Smooth muscle cell (in vitro differentiated cells): ENCODE results near the gene SPEN. TPM values are rescaled to one million over a fixed set of nuclear protein-coding genes. Genes with fewer than 3 reads are reported as not detected.

Source experiments
- DNase-seq: peaks from one replicate; lab custom pipeline; 2025; ENCODE audit not compliant: unreplicated experiment; lab: John Stamatoyannopoulos, UW
- H2AFZ ChIP-seq: fragments of 200-600 bp; sonication (generic); 2 replicates; pipeline ENCODE4 v1.6.0; 2016; ENCODE audit warnings: antibody characterized with exemption, low read depth, mild to moderate bottlenecking
- H3F3A ChIP-seq: fragments of 200-600 bp; sonication (generic); 2 replicates; pipeline ENCODE4 v1.6.0; 2017; ENCODE audit warnings: antibody characterized with exemption, low read depth
- H3K27ac ChIP-seq: fragments of 200-600 bp; sonication (generic); 2 replicates; pipeline ENCODE4 v1.5.1; 2016; ENCODE audit warnings: low read depth, mild to moderate bottlenecking
- H3K27me3 ChIP-seq: fragments of 200-600 bp; sonication (generic); 2 replicates; pipeline ENCODE4 v1.6.1; 2016; ENCODE audit warnings: low read depth, mild to moderate bottlenecking
- H3K36me3 ChIP-seq: fragments of 200-600 bp; sonication (generic); 2 replicates; pipeline ENCODE4 v1.5.1; 2016; ENCODE audit warnings: low read depth
- H3K4me1 ChIP-seq: fragments of 200-600 bp; sonication (generic); 2 replicates; pipeline ENCODE4 v1.5.1; 2016; ENCODE audit warnings: low read depth
- H3K4me2 ChIP-seq: fragments of 200-600 bp; sonication (generic); 2 replicates; pipeline ENCODE4 v1.6.0; 2016; ENCODE audit warnings: mild to moderate bottlenecking
- H3K4me3 ChIP-seq: fragments of 200-600 bp; sonication (generic); 2 replicates; pipeline ENCODE4 v1.5.1; 2016; ENCODE audit warnings: mild to moderate bottlenecking
- H3K79me2 ChIP-seq: fragments of 200-600 bp; sonication (generic); 2 replicates; pipeline ENCODE4 v1.6.0; 2016; ENCODE audit warnings: low read depth, mild to moderate bottlenecking
- H3K9ac ChIP-seq: fragments of 200-600 bp; sonication (generic); 2 replicates; pipeline ENCODE4 v1.6.0; 2016; ENCODE audit warnings: low read depth
- H3K9me3 ChIP-seq: fragments of 200-600 bp; sonication (generic); replicated peaks from 2 replicates; pipeline ENCODE4 v1.5.1; 2016; ENCODE audit warnings: low read depth
- H4K20me1 ChIP-seq: fragments of 200-600 bp; sonication (generic); 2 replicates; pipeline ENCODE4 v1.6.0; 2016; ENCODE audit warnings: low read depth
- CTCF ChIP-seq: fragments of 200-600 bp; sonication (generic); IDR thresholded peaks from 2 replicates; pipeline ENCODE4 v1.5.1; 2017; ENCODE audit warnings: borderline replicate concordance, mild to moderate bottlenecking, antibody characterized with exemption; ENCODE audit not compliant: insufficient read depth, poor library complexity, severe bottlenecking
- WGBS: methylation state at CpG from one replicate; pipeline ENCODE4 v1.1.7; 2016; ENCODE audit warnings: low lambda C conversion rate; 5-methylcytosine and 5-hydroxymethylcytosine counted together
- polyA plus RNA-seq: library from polyadenylated mRNA; unstranded; fragments of >200 nt; fragmentation: Nextera tagmentation; extraction: Ambion mirVana; gene quantifications from 2 replicates; pipeline ENCODE4 v1.2.1, GENCODE V29; 2016
- total RNA-seq: library from RNA; depleted of rRNA; stranded (reverse); fragments of >200 nt; gene quantifications from 2 replicates; pipeline ENCODE4 v1.2.3, GENCODE V29; 2014

The SPEN gene
- total and polyA plus RNA-seq, 2 experiments from 2014 or later, result 10.6 to 28.7 TPM

GRCh38 chr1:15963968-15964648 lies 116.6 kb downstream of the SPEN start:
- H3K4me1 ChIP-seq, result peaks cover 15% of the 10 kb centered on the region
- no peak overlapping the region for H3K4me3 ChIP-seq
- peaks cover 79% of the 10 kb centered on the region for H3K79me2 ChIP-seq
- peaks cover 92% of the 10 kb centered on the region for H4K20me1 ChIP-seq
- no peak overlapping the region for H2AFZ ChIP-seq
- no peaks in the 10 kb centered on the region for H3K36me3 ChIP-seq
- DNase-seq, result no peak
- no peak for TF ChIP-seq CTCF
- H3K27me3 ChIP-seq, result no peaks in the 10 kb centered on the region
- H3K27ac ChIP-seq, result no peak overlapping the region
- H3K9me3 ChIP-seq, result no peaks in the 10 kb centered on the region
- 77% methylated on average over 10 of the region's 10 CpGs for WGBS
- H3K9ac ChIP-seq, result no peak overlapping the region
- no peak overlapping the region for H3K4me2 ChIP-seq
- peaks cover 23% of the 10 kb centered on the region for H3F3A ChIP-seq

GRCh38 chr1:15965228-15965767 lies 117.8 kb downstream of the SPEN start:
- Histone ChIP-seq H4K20me1 (peaks cover 91% of the 10 kb centered on the region), H3K9ac (peak overlapping the region; percentile 3), H3K4me3 (no peak overlapping the region), H3K79me2 (peaks cover 82% of the 10 kb centered on the region), H3F3A (peaks cover 23% of the 10 kb centered on the region), H3K36me3 (no peaks in the 10 kb centered on the region), H3K4me2 (peak overlapping the region; percentile 49), H3K27ac (peak overlapping the region; percentile 82), H3K4me1 (peaks cover 15% of the 10 kb centered on the region), H3K27me3 (no peaks in the 10 kb centered on the region), H3K9me3 (no peaks in the 10 kb centered on the region), H2AFZ (no peak overlapping the region)
- TF ChIP-seq CTCF, result no peak
- 76% methylated on average over 7 of the region's 7 CpGs for WGBS
- DNase-seq, result no peak

- no peak for TF ChIP-seq CTCF
- 68% methylated on average over 18 of the region's 18 CpGs for WGBS
- peaks cover 80% of the 10 kb centered on the region for H3K79me2 ChIP-seq
- peak overlapping the region; percentile 82 for H3K27ac ChIP-seq
- H3K4me3 ChIP-seq, result no peak overlapping the region
- no peaks in the 10 kb centered on the region for H3K27me3 ChIP-seq
- peaks cover 3% of the 10 kb centered on the region for H3K36me3 ChIP-seq
- H3K9ac ChIP-seq, result peak overlapping the region; percentile 10
- DNase-seq, result peak; percentile 8
- H3K4me1 ChIP-seq, result peaks cover 10% of the 10 kb centered on the region
- H3K9me3 ChIP-seq, result no peaks in the 10 kb centered on the region
- H4K20me1 ChIP-seq, result peaks cover 81% of the 10 kb centered on the region
- peaks cover 23% of the 10 kb centered on the region for H3F3A ChIP-seq
- H3K4me2 ChIP-seq, result peak overlapping the region; percentile 49
- no peak overlapping the region for H2AFZ ChIP-seq
These were observed 118.8 kb downstream of the SPEN start for GRCh38 chr1:15966081-15966955.
